Esophagus muscularis mucosa (tissue), 3 donors: ENCODE data around the gene HIF1A.

Experiments used
- POLR2A ChIP-seq: fragments of 450-650 bp; IDR thresholded peaks from one replicate; pipeline ENCODE4 v1.6.1; 2017; ENCODE audit warnings: antibody characterized with exemption, moderate library complexity, mild to moderate bottlenecking, low read depth
- POLR2AphosphoS5 ChIP-seq, 2 donors: sonication (generic); formaldehyde crosslinking; IDR thresholded peaks; one replicate each; pipeline ENCODE4 v1.6.1; 2017; ENCODE audit warnings: antibody characterized with exemption in 2 of 2
- TF ChIP-seq, protein P1 (sequence below), 3 experiments: fragments of 200-600 bp in 2 of 3; fragments of 450-650 bp in 1 of 3; sonication (generic) in 2 of 3; IDR thresholded peaks; one replicate each; pipeline ENCODE4 v1.5.1; 2017 to 2019; ENCODE audit warnings: antibody characterized with exemption in 3 of 3, mild to moderate bottlenecking in 2 of 3, moderate library complexity in 1 of 3

DNA sequence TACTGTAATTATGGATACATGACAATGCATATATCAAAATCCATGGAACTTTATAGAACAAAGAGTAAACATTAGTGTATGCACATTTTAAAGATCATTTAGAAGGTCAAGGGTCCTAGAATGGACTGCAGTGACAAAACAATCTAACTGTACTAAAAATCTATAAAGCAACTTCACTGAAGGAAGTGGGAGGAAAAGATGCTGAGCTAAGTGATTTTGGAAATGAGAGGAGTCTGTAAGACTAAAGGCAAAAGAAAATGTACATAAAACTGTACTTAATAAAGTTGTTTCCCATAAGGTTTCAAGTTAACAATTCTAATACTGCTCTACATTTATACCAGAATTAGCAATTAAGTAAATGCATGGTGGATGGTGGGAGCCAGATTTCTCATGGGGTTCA is 46.9 kb upstream of the HIF1A start:
- TF ChIP-seq POLR2A (no peak), POLR2AphosphoS5 (IDR thresholded peaks at IDR 0.05) (no peak)
- TF ChIP-seq, protein P1, sequence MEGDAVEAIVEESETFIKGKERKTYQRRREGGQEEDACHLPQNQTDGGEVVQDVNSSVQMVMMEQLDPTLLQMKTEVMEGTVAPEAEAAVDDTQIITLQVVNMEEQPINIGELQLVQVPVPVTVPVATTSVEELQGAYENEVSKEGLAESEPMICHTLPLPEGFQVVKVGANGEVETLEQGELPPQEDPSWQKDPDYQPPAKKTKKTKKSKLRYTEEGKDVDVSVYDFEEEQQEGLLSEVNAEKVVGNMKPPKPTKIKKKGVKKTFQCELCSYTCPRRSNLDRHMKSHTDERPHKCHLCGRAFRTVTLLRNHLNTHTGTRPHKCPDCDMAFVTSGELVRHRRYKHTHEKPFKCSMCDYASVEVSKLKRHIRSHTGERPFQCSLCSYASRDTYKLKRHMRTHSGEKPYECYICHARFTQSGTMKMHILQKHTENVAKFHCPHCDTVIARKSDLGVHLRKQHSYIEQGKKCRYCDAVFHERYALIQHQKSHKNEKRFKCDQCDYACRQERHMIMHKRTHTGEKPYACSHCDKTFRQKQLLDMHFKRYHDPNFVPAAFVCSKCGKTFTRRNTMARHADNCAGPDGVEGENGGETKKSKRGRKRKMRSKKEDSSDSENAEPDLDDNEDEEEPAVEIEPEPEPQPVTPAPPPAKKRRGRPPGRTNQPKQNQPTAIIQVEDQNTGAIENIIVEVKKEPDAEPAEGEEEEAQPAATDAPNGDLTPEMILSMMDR (IDR thresholded peaks at IDR 0.05): no peak
